HG03354 (cell line): ENCODE data around the gene PAK4.
"Not testable (repeated sequence)": the region's sequence is repeated elsewhere in the genome, so short reads cannot be mapped to it uniquely, and the experiment has no call there.

ENCODE experiments used
- ATAC-seq: cut with Tn5 transposase; IDR thresholded peaks from one replicate; pipeline ENCODE4 v1.9.1; 2021; ENCODE audit warnings: mild to moderate bottlenecking; ENCODE audit not compliant: unreplicated experiment, poor library complexity, severe bottlenecking

Gene PAK4

GRCh38 chr19:39196320-39196719, 70.7 kb downstream of the PAK4 start:
- no peak for ATAC-seq

GRCh38 chr19:39196860-39197562, 71.4 kb downstream of the PAK4 start, which contains the start of gene NCCRP1:
NCCRP1 (plus strand) TSS chr19:39196964; CDS start chr19:39196983, 19 bp downstream.
- ATAC-seq: no peak

GRCh38 chr19:39197808-39198207, 72.2 kb downstream of the PAK4 start:
- no peak for ATAC-seq

GRCh38 chr19:39199025-39199424, 73.4 kb downstream of the PAK4 start:
- no peak for ATAC-seq

- ATAC-seq: no peak
Observed at GRCh38 chr19:39200066-39200802, 74.6 kb downstream of the PAK4 start.

- ATAC-seq: no peak
Observed at GRCh38 chr19:39200803-39201115, 75.2 kb downstream of the PAK4 start.

- ATAC-seq: no peak
Observed at GRCh38 chr19:39202998-39203355, 77.4 kb downstream of the PAK4 start.

GRCh38 chr19:39203372-39204341, 78.1 kb downstream of the PAK4 start, which contains the start of gene SYCN:
SYCN (minus strand) TSS chr19:39204263; CDS start chr19:39204254, 9 bp downstream.
- ATAC-seq: no peak

GRCh38 chr19:39205449-39205764, 79.8 kb downstream of the PAK4 start:
- ATAC-seq: no peak

- ATAC-seq: no peak
Observed at GRCh38 chr19:39206122-39206521, 80.5 kb downstream of the PAK4 start.

GRCh38 chr19:39207293-39207836, 81.8 kb downstream of the PAK4 start:
- ATAC-seq: no peak

- no peak for ATAC-seq
Observed at GRCh38 chr19:39208175-39208795, 82.7 kb downstream of the PAK4 start.

GRCh38 chr19:39209196-39209595, 83.6 kb downstream of the PAK4 start:
- no peak for ATAC-seq

GRCh38 chr19:39211731-39212374, 86.3 kb downstream of the PAK4 start:
- ATAC-seq: no peak

GRCh38 chr19:39212375-39212742, 86.8 kb downstream of the PAK4 start:
- ATAC-seq: no peak

- ATAC-seq: not testable (repeated sequence)
Observed at GRCh38 chr19:39215323-39215722, 89.7 kb downstream of the PAK4 start.

- no peak for ATAC-seq
Observed at GRCh38 chr19:39217094-39217493, 91.5 kb downstream of the PAK4 start.

- no peak for ATAC-seq
Observed at GRCh38 chr19:39218230-39219007, 92.8 kb downstream of the PAK4 start.

GRCh38 chr19:39219108-39219507, 93.5 kb downstream of the PAK4 start:
- not testable (repeated sequence) for ATAC-seq
